ENCODE measurements around the gene CHRD.

Gene CHRD

DNA sequence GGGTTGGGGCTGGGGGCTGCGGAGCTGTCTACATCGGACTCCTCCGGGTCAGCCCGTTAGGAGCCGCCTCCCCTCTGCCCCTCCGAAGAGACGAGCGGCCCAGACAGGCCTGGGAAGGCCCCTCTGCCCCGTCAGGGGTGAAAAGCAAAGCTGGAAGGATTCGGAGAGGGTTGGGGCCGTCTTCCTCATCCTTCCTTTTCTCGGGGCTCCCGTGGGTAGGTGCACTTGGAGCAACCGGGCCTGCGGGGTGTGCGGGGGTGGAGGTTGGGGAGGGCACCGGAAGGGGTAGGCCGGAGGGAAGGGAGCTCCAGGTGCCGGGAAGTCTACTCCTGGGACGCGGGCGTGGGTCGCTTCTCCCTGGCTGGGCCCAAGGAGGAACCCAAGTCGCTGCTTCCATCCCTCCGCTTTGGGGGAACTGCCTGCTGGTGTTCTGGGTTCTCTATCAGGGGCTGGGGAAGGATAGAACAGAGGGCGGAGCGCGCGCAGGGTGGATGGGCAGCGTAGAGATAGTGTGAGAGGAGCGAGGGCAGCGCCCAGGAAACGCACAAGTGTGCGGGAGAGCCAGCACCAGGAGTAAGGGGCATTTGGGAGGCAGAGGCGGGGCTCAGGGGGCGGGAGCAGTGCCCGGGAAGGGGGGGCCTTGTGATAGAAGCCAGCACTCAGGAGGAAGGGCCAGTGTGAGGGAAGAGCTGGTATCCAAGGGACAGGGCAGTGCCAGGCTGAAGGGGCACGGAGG, 17.8 kb upstream of the CHRD start:
- DNase-seq: peak; percentile 52

- peak; percentile 90 for DNase-seq
Measured at GRCh38 chr3:184362668-184363546, 16.9 kb upstream of the CHRD start.

GRCh38 chr3:184366619-184367289, 13.1 kb upstream of the CHRD start:
- DNase-seq: no peak

DNA sequence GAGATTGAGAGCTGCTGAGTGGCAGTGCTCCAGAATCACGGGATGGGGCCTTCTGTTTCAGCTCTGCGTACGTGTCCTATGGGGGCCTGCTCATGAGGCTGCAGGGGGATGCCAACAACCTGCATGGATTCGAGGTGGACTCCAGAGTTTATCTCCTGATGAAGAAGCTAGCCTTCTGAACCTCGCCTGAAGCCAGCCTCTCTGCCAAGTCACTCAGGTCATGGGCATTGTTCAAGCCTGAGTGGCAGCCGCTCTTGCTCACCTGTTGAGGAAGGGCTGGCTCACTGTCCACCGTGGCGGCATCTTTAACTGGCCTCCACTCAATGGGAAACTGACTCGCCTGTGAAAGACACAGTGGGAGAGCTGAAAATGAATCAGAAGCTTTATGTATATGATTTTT, 11.7 kb upstream of the CHRD start:
- DNase-seq: no peak

GRCh38 chr3:184368586-184369183, 11.2 kb upstream of the CHRD start:
- DNase-seq: no peak

GRCh38 chr3:184371570-184372018, 8.3 kb upstream of the CHRD start:
- peak; percentile 62 for DNase-seq

DNA sequence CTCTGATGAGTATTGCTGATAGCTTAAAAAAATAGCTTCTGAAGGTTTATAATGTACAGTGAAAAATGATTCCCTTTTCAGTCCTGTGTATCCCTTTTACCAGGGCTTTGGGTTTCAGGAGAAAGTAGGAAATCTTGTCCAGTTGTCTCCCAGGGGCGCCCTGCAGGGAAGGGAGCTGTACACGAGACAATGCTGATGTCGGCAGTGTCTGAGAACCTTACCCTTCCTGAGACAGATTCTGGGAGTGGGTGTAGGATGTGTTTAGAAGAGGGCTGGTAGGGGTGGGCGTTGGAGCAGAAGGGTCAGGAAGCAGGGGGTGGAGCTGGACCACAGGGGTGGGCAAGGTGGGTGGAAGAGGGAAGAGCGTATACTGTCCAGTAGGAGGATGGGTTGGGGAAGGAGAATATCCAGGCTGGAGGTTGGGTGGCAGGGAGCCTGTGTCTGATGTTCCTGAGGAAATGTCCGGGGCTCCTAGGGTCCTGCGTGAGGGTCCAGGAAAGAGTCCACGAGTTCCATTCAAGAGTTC, 7.5 kb upstream of the CHRD start:
- no peak for DNase-seq

DNA sequence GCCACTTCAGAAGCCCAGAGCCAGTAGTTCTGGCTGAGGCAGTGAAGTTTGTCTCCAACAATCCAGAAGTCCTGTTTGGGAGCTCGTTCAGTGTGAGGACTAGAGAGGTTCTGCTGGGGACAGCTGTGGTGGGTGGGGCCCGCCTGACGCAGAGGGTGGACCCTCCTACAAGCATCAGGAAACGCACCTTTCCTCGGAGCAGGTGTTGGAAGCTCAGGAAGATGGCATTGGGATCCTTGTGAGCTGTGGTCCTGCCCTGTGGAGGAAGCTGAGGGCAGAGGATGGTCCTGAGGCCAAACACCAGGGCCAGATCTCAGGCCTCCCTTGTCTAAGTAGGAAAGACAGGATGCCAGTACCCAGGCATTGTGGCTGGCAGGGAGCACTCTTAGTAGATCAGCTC, 6.9 kb upstream of the CHRD start:
- DNase-seq: no peak

DNA sequence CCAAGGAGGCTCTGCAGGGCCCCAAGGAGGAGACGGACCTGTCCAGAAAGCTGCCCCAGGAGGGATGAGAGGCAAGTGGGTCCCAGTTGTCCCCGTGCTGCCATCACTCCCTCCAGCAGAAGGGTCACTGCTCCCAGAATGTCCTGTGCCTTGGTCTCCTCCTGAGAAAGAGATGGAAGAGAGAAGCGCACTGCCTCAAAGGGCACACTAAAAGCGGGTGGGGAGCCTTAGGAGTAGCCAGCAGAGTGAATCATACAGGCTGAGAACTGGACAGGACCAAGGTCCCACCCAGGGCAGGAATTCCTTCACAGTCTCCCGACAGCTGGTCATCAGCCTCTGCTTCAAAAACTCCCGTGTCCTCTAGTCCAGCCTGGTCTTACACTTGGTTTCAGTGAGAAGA, 6.4 kb upstream of the CHRD start:
- no peak for DNase-seq

DNA sequence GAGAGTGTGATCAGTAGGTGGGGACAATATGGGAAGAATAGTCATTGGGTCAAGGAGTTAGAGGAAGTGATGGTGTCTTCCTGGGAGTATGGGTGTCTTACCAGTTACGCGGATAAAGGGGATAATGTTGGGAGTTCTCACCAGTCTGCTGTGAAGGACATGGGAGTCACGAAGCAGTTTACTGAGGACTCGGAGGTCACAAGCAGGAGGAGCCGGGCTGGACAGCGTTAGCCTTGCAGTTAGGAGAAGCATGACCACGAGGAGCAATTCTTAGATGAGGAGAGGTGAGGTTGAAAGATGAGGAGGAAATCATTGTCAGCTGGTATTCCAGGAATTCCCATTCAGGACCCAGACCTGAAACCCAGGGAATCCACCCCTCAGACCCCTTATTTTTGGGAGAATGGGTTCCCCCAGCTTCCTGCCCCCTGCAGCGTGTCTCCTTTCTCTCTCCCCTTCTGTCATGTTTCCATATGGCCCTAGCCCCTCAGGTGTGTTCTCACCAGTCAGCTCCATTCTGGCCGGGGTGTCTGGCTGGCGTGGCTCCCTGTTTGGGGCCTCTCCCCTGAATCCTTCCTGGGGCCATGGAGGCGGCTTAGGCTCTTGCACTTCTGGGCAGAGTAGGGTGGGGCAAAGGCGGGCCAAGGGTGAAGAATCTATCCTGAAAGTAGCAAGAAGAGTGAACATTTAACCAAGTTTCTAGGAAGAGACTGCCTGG, 4.0 kb upstream of the CHRD start:
- DNase-seq: no peak

DNA sequence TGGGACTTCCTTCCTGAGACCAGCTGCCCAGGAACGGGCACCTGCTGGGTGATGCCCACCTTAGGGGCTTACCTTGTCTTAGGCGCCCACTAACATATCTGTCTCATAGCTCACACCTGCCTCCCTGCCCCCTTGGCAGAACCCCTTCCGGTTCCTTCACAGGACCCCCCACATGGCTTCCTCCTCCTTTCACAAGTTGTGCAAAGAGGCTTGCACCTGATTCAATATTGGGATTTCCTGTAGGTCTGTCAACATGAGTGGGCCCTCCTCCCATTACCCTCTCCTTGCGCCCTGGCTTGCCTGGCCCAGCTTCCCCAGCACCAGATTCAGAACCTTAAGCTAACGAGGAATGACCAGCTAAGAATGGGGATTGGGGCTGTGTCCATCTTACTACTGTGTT, 2.5 kb upstream of the CHRD start:
- no peak for DNase-seq

- DNase-seq: no peak
Measured at GRCh38 chr3:184377882-184378445, 1.9 kb upstream of the CHRD start, which contains the start of gene THPO. THPO (minus strand) TSS chr3:184378207; CDS start chr3:184376259, 1,948 bp downstream.

- no peak for DNase-seq
Measured at GRCh38 chr3:184378651-184379357, 1.1 kb upstream of the CHRD start.

- DNase-seq: peak; percentile 41
Measured at GRCh38 chr3:184380185-184380626, 352 bp downstream of the CHRD start.

- DNase-seq: no peak
Measured at GRCh38 chr3:184380627-184381260, 890 bp downstream of the CHRD start.

DNA sequence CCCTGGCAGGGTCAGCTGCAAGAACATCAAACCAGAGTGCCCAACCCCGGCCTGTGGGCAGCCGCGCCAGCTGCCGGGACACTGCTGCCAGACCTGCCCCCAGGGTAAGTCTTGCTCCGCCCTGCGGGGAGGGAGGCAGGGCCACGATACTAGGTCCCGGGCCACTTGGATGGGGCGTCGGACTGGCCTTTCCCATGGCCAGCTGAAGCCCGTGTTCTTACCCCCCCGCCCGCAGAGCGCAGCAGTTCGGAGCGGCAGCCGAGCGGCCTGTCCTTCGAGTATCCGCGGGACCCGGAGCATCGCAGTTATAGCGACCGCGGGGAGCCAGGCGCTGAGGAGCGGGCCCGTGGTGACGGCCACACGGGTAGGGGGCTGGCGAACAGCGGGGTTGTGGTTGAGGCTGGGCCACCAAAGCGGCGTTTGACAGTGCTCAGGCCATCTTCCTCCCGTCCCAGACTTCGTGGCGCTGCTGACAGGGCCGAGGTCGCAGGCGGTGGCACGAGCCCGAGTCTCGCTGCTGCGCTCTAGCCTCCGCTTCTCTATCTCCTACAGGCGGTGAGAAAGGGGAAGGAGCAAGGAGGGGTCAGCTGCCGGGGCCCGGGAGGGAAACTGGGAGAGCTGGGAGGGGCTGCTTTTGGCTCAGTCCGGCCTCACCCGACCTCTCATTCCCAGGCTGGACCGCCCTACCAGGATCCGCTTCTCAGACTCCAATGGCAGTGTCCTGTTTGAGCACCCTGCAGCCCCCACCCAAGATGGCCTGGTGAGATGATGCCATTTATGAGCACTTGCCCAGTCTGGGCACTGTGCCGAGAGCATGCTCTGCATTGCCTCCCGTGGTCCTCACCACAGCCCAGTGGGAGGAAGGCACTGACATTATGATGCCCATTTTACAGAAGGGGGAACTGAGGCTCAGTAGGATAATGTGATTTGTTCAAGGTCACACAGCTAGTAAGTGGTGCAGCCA, 1.7 kb downstream of the CHRD start:
- DNase-seq: no peak

DNA sequence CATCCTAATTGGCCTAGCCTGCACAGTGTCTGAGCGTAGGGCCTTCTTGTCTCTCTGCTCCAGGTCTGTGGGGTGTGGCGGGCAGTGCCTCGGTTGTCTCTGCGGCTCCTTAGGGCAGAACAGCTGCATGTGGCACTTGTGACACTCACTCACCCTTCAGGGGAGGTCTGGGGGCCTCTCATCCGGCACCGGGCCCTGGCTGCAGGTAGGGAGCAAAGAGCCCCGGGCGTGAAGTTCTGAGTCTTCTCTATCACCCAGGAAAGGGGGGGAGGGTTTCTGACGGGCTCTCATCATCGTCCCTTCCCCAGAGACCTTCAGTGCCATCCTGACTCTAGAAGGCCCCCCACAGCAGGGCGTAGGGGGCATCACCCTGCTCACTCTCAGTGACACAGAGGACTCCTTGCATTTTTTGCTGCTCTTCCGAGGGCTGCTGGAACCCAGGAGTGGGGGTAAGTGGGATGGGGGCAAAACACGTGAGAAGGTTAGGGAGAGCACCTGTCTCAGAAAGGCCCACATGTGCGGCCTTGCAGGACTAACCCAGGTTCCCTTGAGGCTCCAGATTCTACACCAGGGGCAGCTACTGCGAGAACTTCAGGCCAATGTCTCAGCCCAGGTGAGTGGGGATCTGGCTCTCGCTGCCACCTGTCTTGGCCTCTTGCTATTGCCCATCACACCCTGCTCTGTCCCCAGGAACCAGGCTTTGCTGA, 2.6 kb downstream of the CHRD start:
- no peak for DNase-seq

DNA sequence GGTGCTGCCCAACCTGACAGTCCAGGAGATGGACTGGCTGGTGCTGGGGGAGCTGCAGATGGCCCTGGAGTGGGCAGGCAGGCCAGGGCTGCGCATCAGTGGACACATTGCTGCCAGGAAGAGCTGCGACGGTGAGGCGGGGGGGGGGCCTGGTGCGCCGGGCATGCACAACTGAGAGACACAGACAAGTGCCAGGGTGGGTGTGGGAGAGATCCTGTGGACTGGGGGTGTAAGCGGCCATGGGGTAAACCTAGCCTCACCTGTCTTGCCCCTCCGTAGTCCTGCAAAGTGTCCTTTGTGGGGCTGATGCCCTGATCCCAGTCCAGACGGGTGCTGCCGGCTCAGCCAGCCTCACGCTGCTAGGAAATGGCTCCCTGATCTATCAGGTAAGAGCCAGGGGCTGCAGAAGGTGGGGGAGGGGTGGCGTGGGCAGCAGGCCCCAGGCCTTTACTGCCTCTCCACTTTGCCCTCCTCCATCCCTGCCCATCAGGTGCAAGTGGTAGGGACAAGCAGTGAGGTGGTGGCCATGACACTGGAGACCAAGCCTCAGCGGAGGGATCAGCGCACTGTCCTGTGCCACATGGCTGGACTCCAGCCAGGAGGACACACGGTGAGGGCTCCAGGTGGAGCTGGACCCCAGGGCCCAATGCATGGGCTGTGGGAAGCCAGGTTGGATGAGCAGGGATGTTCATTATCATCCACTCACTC, 3.3 kb downstream of the CHRD start:
- DNase-seq: no peak

All from activated naive CD4-positive, alpha-beta T cell treated with anti-CD3 and anti-CD28 coated beads, Interleukin-2, amount 50 U/mL, for 16 hours (primary cell).